SK-N-MC (cell line): ENCODE data around the gene NUDT6.

ENCODE experiments used
- FOXP2 ChIP-seq: optimal IDR thresholded peaks from 2 replicates; pipeline ENCODE3; 2011; ENCODE audit warnings: mild to moderate bottlenecking, moderate library complexity; ENCODE audit not compliant: insufficient read depth; ENCODE audit errors: extremely low read length, control extremely low read depth
- POLR2AphosphoS5 ChIP-seq: IDR thresholded peaks from 2 replicates; pipeline ENCODE4 v1.6.1; 2012; ENCODE audit warnings: mild to moderate bottlenecking, low read depth, low read length, borderline replicate concordance

- TF ChIP-seq POLR2AphosphoS5, result no peak
- TF ChIP-seq FOXP2, result no peak
These were observed 22.1 kb downstream of the NUDT6 start for GRCh38 chr4:122900314-122900713.
